Hepatocyte (in vitro differentiated cells): ENCODE results near the gene DCC.

Source experiments
- CTCF ChIP-seq: fragments of 200-600 bp; sonication (generic); IDR thresholded peaks from 2 replicates; pipeline ENCODE4 v1.5.1; 2016; ENCODE audit warnings: antibody characterized with exemption, mild to moderate bottlenecking; ENCODE audit not compliant: poor library complexity
- EZH2 ChIP-seq: fragments of 200-600 bp; sonication (generic); IDR thresholded peaks from 2 replicates; pipeline ENCODE4 v1.6.1; 2016; ENCODE audit warnings: antibody characterized with exemption, mild to moderate bottlenecking, borderline replicate concordance

GRCh38 chr18:53114441-53114840 lies 774.4 kb downstream of the DCC start:
- TF ChIP-seq CTCF = no peak
- no peak for TF ChIP-seq EZH2
